Measurements from ENCODE around the gene NOB1. TPM values are rescaled to one million over a fixed set of nuclear protein-coding genes. Genes with fewer than 3 reads are reported as not detected.

Gene NOB1
- total RNA-seq, 1 experiment from 2014 or later = 31.9 TPM

DNA sequence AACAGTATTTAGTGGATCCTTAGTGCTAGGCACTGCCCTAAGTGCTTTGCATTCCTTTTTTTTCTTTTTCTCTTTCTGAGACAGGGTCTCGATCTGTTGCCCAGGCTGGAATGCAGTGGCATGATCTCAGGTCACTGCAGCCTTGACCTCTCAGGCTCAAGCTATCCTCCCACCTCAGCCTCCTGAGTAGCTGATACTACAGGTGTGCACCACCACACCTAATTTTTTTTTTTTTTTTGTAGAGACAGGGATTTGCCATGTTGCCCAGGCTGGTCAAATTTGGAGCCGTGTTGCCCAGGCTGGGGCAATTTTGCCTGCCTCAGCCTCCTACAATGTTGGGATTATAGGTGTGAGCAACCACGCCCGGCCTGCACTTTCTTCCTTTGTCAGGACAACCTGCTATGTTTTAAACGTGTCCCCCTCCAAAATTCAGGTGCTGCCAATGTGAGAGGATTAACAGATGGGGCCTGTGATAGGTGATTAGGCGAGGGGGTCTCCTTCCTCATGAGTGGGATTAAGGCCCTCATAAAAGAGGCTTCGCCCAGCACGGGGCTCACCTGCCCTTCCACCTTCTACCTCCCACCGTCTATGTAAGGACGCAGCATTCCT lies 33.8 kb downstream of the NOB1 start:
- peaks cover 59% of the 10 kb centered on the region for H3K79me2 ChIP-seq (ENCODE audit: low read length)
- no peak overlapping the region for H3K4me2 ChIP-seq (ENCODE audit: low read length)
- H3K27ac ChIP-seq (ENCODE audit: low read length) = no peak overlapping the region
- ChIA-PET CTCF (no interaction called here), POLR2A (ENCODE audit: unreplicated experiment) (interaction anchor here (0.5 kb wide), 1 partner anchor 168 kb away, joined by 5 read pairs; no protein-coding TSS in a partner anchor)
- H3K27me3 ChIP-seq (ENCODE audit: low read length) = no peaks in the 10 kb centered on the region
- H4K20me1 ChIP-seq (ENCODE audit: low read length) = peaks cover 7% of the 10 kb centered on the region; the same call in 1 of the 2 replicates
- H3K9ac ChIP-seq (ENCODE audit: low read length) = no peak overlapping the region
- H3K9me3 ChIP-seq (ENCODE audit: low read length) = no peaks in the 10 kb centered on the region
- H3K9me2 ChIP-seq (replicated peaks; ENCODE audit: low read length) = no peaks in the 10 kb centered on the region
- ATAC-seq = no peak
- H3K4me3 ChIP-seq (ENCODE audit: low read length) = no peak overlapping the region
- no TSS peak for BruUV-seq (replicated peaks)
- intact Hi-C loops (cut with micrococcal nuclease) = no loop called here
- no peak for TF ChIP-seq EZH2phosphoT487 (IDR thresholded peaks at IDR 0.05; ENCODE audit: borderline replicate concordance, low read length)
- TF ChIP-seq, protein P1, sequence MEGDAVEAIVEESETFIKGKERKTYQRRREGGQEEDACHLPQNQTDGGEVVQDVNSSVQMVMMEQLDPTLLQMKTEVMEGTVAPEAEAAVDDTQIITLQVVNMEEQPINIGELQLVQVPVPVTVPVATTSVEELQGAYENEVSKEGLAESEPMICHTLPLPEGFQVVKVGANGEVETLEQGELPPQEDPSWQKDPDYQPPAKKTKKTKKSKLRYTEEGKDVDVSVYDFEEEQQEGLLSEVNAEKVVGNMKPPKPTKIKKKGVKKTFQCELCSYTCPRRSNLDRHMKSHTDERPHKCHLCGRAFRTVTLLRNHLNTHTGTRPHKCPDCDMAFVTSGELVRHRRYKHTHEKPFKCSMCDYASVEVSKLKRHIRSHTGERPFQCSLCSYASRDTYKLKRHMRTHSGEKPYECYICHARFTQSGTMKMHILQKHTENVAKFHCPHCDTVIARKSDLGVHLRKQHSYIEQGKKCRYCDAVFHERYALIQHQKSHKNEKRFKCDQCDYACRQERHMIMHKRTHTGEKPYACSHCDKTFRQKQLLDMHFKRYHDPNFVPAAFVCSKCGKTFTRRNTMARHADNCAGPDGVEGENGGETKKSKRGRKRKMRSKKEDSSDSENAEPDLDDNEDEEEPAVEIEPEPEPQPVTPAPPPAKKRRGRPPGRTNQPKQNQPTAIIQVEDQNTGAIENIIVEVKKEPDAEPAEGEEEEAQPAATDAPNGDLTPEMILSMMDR (conservative IDR thresholded peaks at IDR 0.05; ENCODE audit: low read depth, low read length) = no peak
- no peak for TF ChIP-seq EZH2 (IDR thresholded peaks at IDR 0.05; ENCODE audit: low read length, unreplicated experiment)
- DNase-seq = no peak
- no peak overlapping the region for H2AFZ ChIP-seq (ENCODE audit: low read length)
- no peaks in the 10 kb centered on the region for H3F3A ChIP-seq (ENCODE audit: low read length, unreplicated experiment)
- peaks cover 10% of the 10 kb centered on the region for H3K36me3 ChIP-seq (ENCODE audit: low read depth, low read length)
- peaks cover 18% of the 10 kb centered on the region for H3K4me1 ChIP-seq (ENCODE audit: insufficient read depth, low read length)

DNA sequence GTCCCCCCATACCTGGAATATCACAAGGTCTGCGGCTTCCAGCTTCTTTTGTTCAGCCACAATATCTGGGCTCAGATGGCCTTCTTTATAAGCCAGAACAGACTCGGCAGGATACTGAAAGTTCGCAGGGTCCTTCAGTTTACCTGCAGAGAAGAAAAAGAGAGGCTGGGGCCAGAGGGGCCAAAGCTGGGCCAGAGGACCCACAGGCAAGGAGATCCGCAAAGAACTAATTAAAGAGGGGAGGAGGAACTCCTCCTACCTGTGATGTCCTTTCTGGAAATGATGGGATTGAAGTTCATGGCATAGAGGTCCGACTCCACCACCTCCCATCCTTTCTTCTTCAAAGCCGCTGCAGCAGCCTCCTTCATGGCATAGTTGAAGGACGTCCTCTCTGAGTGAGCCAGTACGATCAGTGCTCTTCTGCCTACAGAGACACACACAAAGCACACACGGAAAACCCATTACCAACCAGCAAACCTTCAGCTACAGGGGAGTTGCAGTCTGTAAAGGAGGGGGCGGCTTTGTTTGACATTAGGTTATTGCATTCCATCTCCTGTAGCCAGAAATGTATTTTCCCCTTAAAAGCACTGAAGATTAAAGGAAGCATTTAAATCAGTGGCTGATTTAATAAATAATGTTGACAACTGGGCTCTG lies 36.5 kb downstream of the NOB1 start:
- ATAC-seq (no peak), DNase-seq (no peak)
- no peak for TF ChIP-seq EZH2phosphoT487 (IDR thresholded peaks at IDR 0.05; ENCODE audit: borderline replicate concordance, low read length)
- TF ChIP-seq EZH2 (IDR thresholded peaks at IDR 0.05; ENCODE audit: low read length, unreplicated experiment) = no peak
- TF ChIP-seq, protein P1 (conservative IDR thresholded peaks at IDR 0.05; ENCODE audit: low read depth, low read length) = no peak
- Histone ChIP-seq H3K27me3 (ENCODE audit: low read length) (no peaks in the 10 kb centered on the region), H2AFZ (ENCODE audit: low read length) (no peak overlapping the region), H3K9me3 (ENCODE audit: low read length) (no peaks in the 10 kb centered on the region), H3K36me3 (ENCODE audit: low read depth, low read length) (peaks cover 16% of the 10 kb centered on the region), H3K79me2 (ENCODE audit: low read length) (peaks cover 32% of the 10 kb centered on the region), H3K27ac (ENCODE audit: low read length) (no peak overlapping the region), H3K4me3 (ENCODE audit: low read length) (no peak overlapping the region), H3K4me2 (ENCODE audit: low read length) (no peak overlapping the region), H4K20me1 (ENCODE audit: low read length) (no peaks in the 10 kb centered on the region), H3K9ac (ENCODE audit: low read length) (no peak overlapping the region), H3K9me2 (replicated peaks; ENCODE audit: low read length) (no peaks in the 10 kb centered on the region), H3K4me1 (ENCODE audit: insufficient read depth, low read length) (no peaks in the 10 kb centered on the region), H3F3A (ENCODE audit: low read length, unreplicated experiment) (no peaks in the 10 kb centered on the region)
- intact Hi-C loops (cut with micrococcal nuclease) = no loop called here
- no TSS peak for BruUV-seq (replicated peaks)
- ChIA-PET CTCF (no interaction called here), POLR2A (ENCODE audit: unreplicated experiment) (no interaction called here)

DNA sequence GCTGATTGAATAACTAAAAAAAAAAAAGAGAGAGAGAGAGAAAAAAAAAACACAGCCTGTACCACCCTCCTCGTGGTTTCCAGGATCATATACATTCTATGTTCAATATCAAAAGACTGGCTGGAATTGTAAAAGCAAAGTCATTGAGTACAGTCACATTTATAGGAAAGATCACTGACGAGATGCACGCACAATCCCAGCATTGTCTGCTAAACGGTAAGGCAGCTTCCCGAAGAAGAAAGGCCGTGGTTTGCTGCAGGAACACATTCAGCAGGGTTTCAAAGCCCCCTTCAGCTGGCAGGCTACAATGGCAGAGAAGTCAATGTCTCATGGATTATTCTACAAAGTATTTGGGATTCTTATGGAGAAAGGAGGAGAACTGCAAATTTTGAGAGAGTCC lies 37.7 kb downstream of the NOB1 start:
- TF ChIP-seq EZH2phosphoT487 (IDR thresholded peaks at IDR 0.05; ENCODE audit: borderline replicate concordance, low read length) = no peak
- TF ChIP-seq, protein P1 (conservative IDR thresholded peaks at IDR 0.05; ENCODE audit: low read depth, low read length) = no peak
- TF ChIP-seq EZH2 (IDR thresholded peaks at IDR 0.05; ENCODE audit: low read length, unreplicated experiment) = no peak
- BruUV-seq (replicated peaks) = no TSS peak
- POLR2A ChIA-PET (ENCODE audit: unreplicated experiment) = no interaction called here
- H3K36me3 ChIP-seq (ENCODE audit: low read depth, low read length) = peaks cover 26% of the 10 kb centered on the region
- H3K79me2 ChIP-seq (ENCODE audit: low read length) = peaks cover 21% of the 10 kb centered on the region
- H4K20me1 ChIP-seq (ENCODE audit: low read length) = no peaks in the 10 kb centered on the region
- intact Hi-C loops (cut with micrococcal nuclease) = no loop called here
- no peak for DNase-seq
- H3K4me3 ChIP-seq (ENCODE audit: low read length) = no peak overlapping the region
- no peak overlapping the region for H3K4me2 ChIP-seq (ENCODE audit: low read length)
- no peaks in the 10 kb centered on the region for H3K27me3 ChIP-seq (ENCODE audit: low read length)
- H3K9me2 ChIP-seq (replicated peaks; ENCODE audit: low read length) = no peaks in the 10 kb centered on the region
- H3K9me3 ChIP-seq (ENCODE audit: low read length) = no peaks in the 10 kb centered on the region
- H3K9ac ChIP-seq (ENCODE audit: low read length) = no peak overlapping the region
- CTCF ChIA-PET = no interaction called here
- ATAC-seq = no peak
- no peak overlapping the region for H2AFZ ChIP-seq (ENCODE audit: low read length)
- H3F3A ChIP-seq (ENCODE audit: low read length, unreplicated experiment) = no peaks in the 10 kb centered on the region
- H3K27ac ChIP-seq (ENCODE audit: low read length) = no peak overlapping the region
- H3K4me1 ChIP-seq (ENCODE audit: insufficient read depth, low read length) = no peaks in the 10 kb centered on the region

Measured in PC-3 (cell line).